HepG2 (cell line): ENCODE measurements around the gene DCLRE1B. TPM values are rescaled to one million over a fixed set of nuclear protein-coding genes. Genes with fewer than 3 reads are reported as not detected.
A peak's percentile ranks its signal among the peaks of the same experiment; 100 is the strongest.

Experiments used
- ATAC-seq: fragments of 200-7000 bp; cut with Tn5 transposase; 3 replicates; pipeline ENCODE4 v1.9.1; 2020; ENCODE audit warnings: mild to moderate bottlenecking, moderate library complexity
- BruUV-seq: library from RNA; stranded (reverse); fragments of 400-500 nt; replicated peaks from 2 replicates; lab custom pipeline; 2021; lab: Mats Ljungman, UMichigan
- CTCF ChIA-PET: fragments of 300-600 bp; formaldehyde crosslinking; extraction: SDS; loops from one replicate; lab custom pipeline; 2021; ENCODE audit warnings: low total read pairs, inconsistent platforms, low intra/inter-chr PET ratio; lab: Yijun Ruan, JAX
- POLR2A ChIA-PET: fragments of 350-600 bp; sonication (Branson Sonifier 250); formaldehyde crosslinking; loops from one replicate; lab custom pipeline; 2020; ENCODE audit warnings: antibody characterized with exemption, inconsistent platforms; lab: Yijun Ruan, JAX
- DNase-seq: peaks from one replicate; pipeline ENCODE4 v3.0.0-alpha.2; 2015; ENCODE audit warnings: low spot score
- FAIRE-seq: peaks from 3 replicates; lab custom pipeline; 2011; peaks lifted over from hg19 to GRCh38; lab: Jason Lieb, UNC
- H2AFZ ChIP-seq: one replicate; pipeline ENCODE4 v1.6.1; 2011; ENCODE audit warnings: low read length, inconsistent platforms
- H3K27ac ChIP-seq: fragments of 300-600 bp; 3 replicates; pipeline ENCODE4 v1.8.0; 2011; ENCODE audit warnings: mixed run types, mild to moderate bottlenecking, mixed read lengths, low read length, inconsistent platforms; ENCODE audit not compliant: insufficient read depth; ENCODE audit errors: extremely low read length
- H3K27me3 ChIP-seq, 2 experiments: fragments of 200-600 bp in 1 of 2; 2 replicates in 1 of 2; 3 replicates in 1 of 2; pipeline versions ENCODE4 v1.6.0 to v1.8.0; 2011; ENCODE audit warnings: low read length in 2 of 2, mild to moderate bottlenecking in 2 of 2, moderate library complexity in 2 of 2, inconsistent platforms in 1 of 2; ENCODE audit not compliant: insufficient read depth in 2 of 2, control insufficient read depth in 1 of 2
- H3K36me3 ChIP-seq, 2 experiments: fragments of 200-600 bp in 1 of 2; replicated peaks in 1 of 2; 2 replicates in 1 of 2; 3 replicates in 1 of 2; pipeline versions ENCODE4 v1.5.1 to v1.8.0; 2011; ENCODE audit warnings: low read length in 2 of 2, inconsistent platforms in 1 of 2; ENCODE audit not compliant: insufficient read depth in 2 of 2, control insufficient read depth in 1 of 2
- H3K4me1 ChIP-seq: 2 replicates; pipeline ENCODE4 v1.5.1; 2012; ENCODE audit warnings: low read length, inconsistent platforms; ENCODE audit not compliant: insufficient read depth
- H3K4me2 ChIP-seq: 2 replicates; pipeline ENCODE4 v1.6.0; 2011; ENCODE audit warnings: low read depth, low read length, inconsistent platforms
- H3K4me3 ChIP-seq, 3 experiments: fragments of 200-600 bp in 1 of 3; sonication (generic), shearing (Covaris generic) in 1 of 3; replicated peaks in 1 of 3; 2 replicates each; pipeline ENCODE4 v1.5.1; 2011 to 2016; ENCODE audit warnings: low read length in 3 of 3, inconsistent platforms in 2 of 3, low read depth in 2 of 3, mild to moderate bottlenecking in 2 of 3, control low read depth in 1 of 3, mixed read lengths in 1 of 3; ENCODE audit not compliant: insufficient read depth in 1 of 3
- H3K79me2 ChIP-seq: one replicate; pipeline ENCODE4 v1.6.1; 2011; ENCODE audit warnings: low read length, inconsistent platforms; ENCODE audit not compliant: insufficient read depth
- H3K9ac ChIP-seq: 2 replicates; pipeline ENCODE4 v1.6.0; 2011; ENCODE audit warnings: mild to moderate bottlenecking, low read depth, low read length, inconsistent platforms; ENCODE audit not compliant: insufficient read depth
- H3K9me3 ChIP-seq: 2 replicates; pipeline ENCODE4 v1.5.1; 2012; ENCODE audit warnings: mild to moderate bottlenecking, low read length
- H4K20me1 ChIP-seq: 2 replicates; pipeline ENCODE4 v1.6.0; 2011; ENCODE audit warnings: inconsistent platforms, mild to moderate bottlenecking, low read length, moderate library complexity; ENCODE audit not compliant: insufficient read depth
- BHLHE40 ChIP-seq: IDR thresholded peaks from 2 replicates; pipeline ENCODE4 v1.6.1; 2011; ENCODE audit warnings: low read length, improper control_type of control experiment
- GATA4 ChIP-seq: sonication (generic); IDR thresholded peaks from 2 replicates; pipeline ENCODE4 v1.6.1; 2016; ENCODE audit warnings: antibody characterized with exemption, low read depth, borderline replicate concordance
- NAIF1 ChIP-seq: sonication (generic); formaldehyde crosslinking; IDR thresholded peaks from 2 replicates; pipeline ENCODE4 v1.5.0; 2020; ENCODE audit warnings: mild to moderate bottlenecking, missing genetic modification reagents, borderline replicate concordance
- WIZ ChIP-seq: sonication (generic); formaldehyde crosslinking; IDR thresholded peaks from 2 replicates; pipeline ENCODE4 v1.5.1; 2020; ENCODE audit warnings: mild to moderate bottlenecking, missing genetic modification reagents
- XBP1 ChIP-seq: sonication (generic); formaldehyde crosslinking; IDR thresholded peaks from 2 replicates; pipeline ENCODE4 v1.5.0; 2020; ENCODE audit warnings: missing genetic modification reagents
- ZNF180 ChIP-seq: sonication (generic); formaldehyde crosslinking; IDR thresholded peaks from 2 replicates; pipeline ENCODE4 v1.4.0; 2020; ENCODE audit warnings: low read depth, missing genetic modification reagents, borderline replicate concordance
- ZNF274 ChIP-seq: sonication (generic); formaldehyde crosslinking; IDR thresholded peaks from 2 replicates; pipeline ENCODE4 v1.5.1; 2020; ENCODE audit warnings: mild to moderate bottlenecking, missing genetic modification reagents
- WGBS: methylation state at CpG from one replicate; pipeline ENCODE4 v1.1.6; 2017; ENCODE audit warnings: low lambda C conversion rate; 5-methylcytosine and 5-hydroxymethylcytosine counted together
- in situ Hi-C: cut with HindIII; loops from 2 replicates; pipeline ENCODE4 v1.10.0; 2017; ENCODE audit warnings: low pct_unique_long_range_greater_than_20kb; ENCODE audit not compliant: extremely low pct_ligation_motif_present
- intact Hi-C: fragments of 100-400 bp; cut with micrococcal nuclease; formaldehyde crosslinking; loops from one replicate; pipeline ENCODE4 v1.10.0; 2022; ENCODE audit not compliant: unreplicated experiment
- polyA plus RNA-seq, 8 experiments: library from polyadenylated mRNA; depleted of rRNA in 3 of 8; stranded (reverse) in 7 of 8; unstranded in 1 of 8; fragments of >200 nt; fragmentation: Illumina TruSeq in 4 of 8; extraction: Trizol in 4 of 8; gene quantifications; 2 replicates each; pipeline versions ENCODE4 v1.2.1 to v1.2.3, GENCODE V29; 2011 to 2016; ENCODE audit warnings: low read depth in 4 of 8, missing spikeins in 1 of 8, mixed read lengths in 1 of 8; ENCODE audit not compliant: insufficient read depth in 1 of 8
- total RNA-seq, 5 experiments: library from RNA; depleted of rRNA; stranded (reverse); fragments of >200 nt; fragmentation: Illumina TruSeq; extraction: Trizol; gene quantifications; 2 replicates each; pipeline ENCODE4 v1.2.3, GENCODE V29; 2016; ENCODE audit warnings: low read depth in 1 of 5
- TF ChIP-seq, protein P1 (sequence below), 2 experiments: fragments of 450-650 bp in 1 of 2; sonication (generic) in 1 of 2; formaldehyde crosslinking in 1 of 2; IDR thresholded peaks; 2 replicates each; pipeline versions ENCODE4 v1.6.1 to v1.8.0; 2016 to 2022; ENCODE audit warnings: antibody characterized with exemption in 1 of 2, mild to moderate bottlenecking in 1 of 2, missing genetic modification reagents in 1 of 2

The DCLRE1B gene
- total and polyA plus RNA-seq, 2 of the 13 experiments (the other 11 are each of a cell fraction or from before 2014, with no cell fraction given): 2.7 to 8.0 TPM

DNA sequence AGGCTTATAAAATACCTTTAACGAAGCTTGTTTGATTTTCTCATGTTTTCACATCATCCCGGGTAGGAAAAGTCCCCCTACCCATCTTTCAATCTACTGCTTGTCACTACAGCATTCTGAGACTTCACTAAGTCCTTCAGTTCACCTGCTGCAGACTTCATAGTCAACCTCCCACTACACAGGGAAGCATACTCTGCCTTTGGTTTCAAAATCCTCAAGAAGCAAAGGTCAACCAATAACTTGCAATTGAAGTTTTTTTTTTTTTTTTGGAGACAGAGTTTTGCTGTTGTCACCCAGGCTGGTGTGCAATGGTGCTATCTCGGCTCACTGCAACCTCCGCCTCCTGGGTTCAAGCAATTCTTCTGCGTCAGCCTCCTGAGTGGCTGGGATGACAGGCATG, 28.9 kb upstream of the DCLRE1B start (continued):
- TF ChIP-seq BHLHE40 (no peak), ZNF274 (CRISPR knock-in tag) (no peak), NAIF1 (CRISPR knock-in tag) (no peak), WIZ (no peak), ZNF180 (CRISPR knock-in tag) (no peak), XBP1 (no peak)
- TF ChIP-seq, all 625 proteins: peak for 0

DNA sequence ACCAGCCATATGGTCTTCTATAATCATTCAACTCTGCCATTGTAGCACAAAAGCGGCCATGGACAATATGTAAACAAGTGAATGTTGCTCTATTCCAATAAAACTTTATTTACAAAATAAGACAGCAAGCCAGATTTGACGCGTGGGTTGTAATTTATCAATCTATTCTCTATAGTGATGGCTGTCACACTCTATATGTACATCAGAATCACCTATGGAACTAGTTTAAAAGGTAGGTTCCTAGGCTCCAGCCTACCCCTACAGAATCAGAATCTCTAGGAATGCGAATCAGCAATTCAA, 25.4 kb upstream of the DCLRE1B start:
- H3K9ac ChIP-seq: no peak overlapping the region
- H2AFZ ChIP-seq: no peak overlapping the region
- H3K27me3 ChIP-seq: no peaks in the 10 kb centered on the region
- ChIA-PET POLR2A (no interaction called here), CTCF (no interaction called here)
- H3K27ac ChIP-seq: no peak overlapping the region
- in situ Hi-C loops (no loop called here), intact Hi-C loops (no loop called here)
- no peak overlapping the region for H3K4me3 ChIP-seq
- TF ChIP-seq GATA4: no peak
- TF ChIP-seq, protein P1, sequence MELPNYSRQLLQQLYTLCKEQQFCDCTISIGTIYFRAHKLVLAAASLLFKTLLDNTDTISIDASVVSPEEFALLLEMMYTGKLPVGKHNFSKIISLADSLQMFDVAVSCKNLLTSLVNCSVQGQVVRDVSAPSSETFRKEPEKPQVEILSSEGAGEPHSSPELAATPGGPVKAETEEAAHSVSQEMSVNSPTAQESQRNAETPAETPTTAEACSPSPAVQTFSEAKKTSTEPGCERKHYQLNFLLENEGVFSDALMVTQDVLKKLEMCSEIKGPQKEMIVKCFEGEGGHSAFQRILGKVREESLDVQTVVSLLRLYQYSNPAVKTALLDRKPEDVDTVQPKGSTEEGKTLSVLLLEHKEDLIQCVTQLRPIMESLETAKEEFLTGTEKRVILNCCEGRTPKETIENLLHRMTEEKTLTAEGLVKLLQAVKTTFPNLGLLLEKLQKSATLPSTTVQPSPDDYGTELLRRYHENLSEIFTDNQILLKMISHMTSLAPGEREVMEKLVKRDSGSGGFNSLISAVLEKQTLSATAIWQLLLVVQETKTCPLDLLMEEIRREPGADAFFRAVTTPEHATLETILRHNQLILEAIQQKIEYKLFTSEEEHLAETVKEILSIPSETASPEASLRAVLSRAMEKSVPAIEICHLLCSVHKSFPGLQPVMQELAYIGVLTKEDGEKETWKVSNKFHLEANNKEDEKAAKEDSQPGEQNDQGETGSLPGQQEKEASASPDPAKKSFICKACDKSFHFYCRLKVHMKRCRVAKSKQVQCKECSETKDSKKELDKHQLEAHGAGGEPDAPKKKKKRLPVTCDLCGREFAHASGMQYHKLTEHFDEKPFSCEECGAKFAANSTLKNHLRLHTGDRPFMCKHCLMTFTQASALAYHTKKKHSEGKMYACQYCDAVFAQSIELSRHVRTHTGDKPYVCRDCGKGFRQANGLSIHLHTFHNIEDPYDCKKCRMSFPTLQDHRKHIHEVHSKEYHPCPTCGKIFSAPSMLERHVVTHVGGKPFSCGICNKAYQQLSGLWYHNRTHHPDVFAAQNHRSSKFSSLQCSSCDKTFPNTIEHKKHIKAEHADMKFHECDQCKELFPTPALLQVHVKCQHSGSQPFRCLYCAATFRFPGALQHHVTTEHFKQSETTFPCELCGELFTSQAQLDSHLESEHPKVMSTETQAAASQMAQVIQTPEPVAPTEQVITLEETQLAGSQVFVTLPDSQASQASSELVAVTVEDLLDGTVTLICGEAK (IDR thresholded peaks at IDR 0.05): no peak
- TF ChIP-seq, protein P1 (CRISPR knock-in tag; IDR thresholded peaks at IDR 0.05): peak; percentile 48; the same call in 1 of the 2 replicates
- BruUV-seq: no TSS peak
- no peaks in the 10 kb centered on the region for H4K20me1 ChIP-seq
- no peak for ATAC-seq
- no peak for FAIRE-seq
- H3K4me1 ChIP-seq: no peaks in the 10 kb centered on the region
- WGBS: 56% methylated on average over 4 of the region's 4 CpGs
- no peak for DNase-seq
- H3K36me3 ChIP-seq: no peaks in the 10 kb centered on the region
- H3K79me2 ChIP-seq: no peaks in the 10 kb centered on the region
- H3K9me3 ChIP-seq: no peaks in the 10 kb centered on the region
- H3K4me2 ChIP-seq: no peak overlapping the region
